HepG2 (cell line): ENCODE measurements around the gene GALNT17. TPM values are rescaled to one million over a fixed set of nuclear protein-coding genes. Genes with fewer than 3 reads are reported as not detected.

ENCODE experiments used
- ATAC-seq: fragments of 200-7000 bp; cut with Tn5 transposase; 3 replicates; pipeline ENCODE4 v1.9.1; 2020; ENCODE audit warnings: mild to moderate bottlenecking, moderate library complexity
- BruUV-seq: library from RNA; stranded (reverse); fragments of 400-500 nt; replicated peaks from 2 replicates; lab custom pipeline; 2021; lab: Mats Ljungman, UMichigan
- CTCF ChIA-PET: fragments of 300-600 bp; formaldehyde crosslinking; extraction: SDS; loops from one replicate; lab custom pipeline; 2021; ENCODE audit warnings: low total read pairs, inconsistent platforms, low intra/inter-chr PET ratio; lab: Yijun Ruan, JAX
- POLR2A ChIA-PET: fragments of 350-600 bp; sonication (Branson Sonifier 250); formaldehyde crosslinking; loops from one replicate; lab custom pipeline; 2020; ENCODE audit warnings: antibody characterized with exemption, inconsistent platforms; lab: Yijun Ruan, JAX
- DNase-seq: peaks from one replicate; pipeline ENCODE4 v3.0.0-alpha.2; 2015; ENCODE audit warnings: low spot score
- FAIRE-seq: peaks from 3 replicates; lab custom pipeline; 2011; peaks lifted over from hg19 to GRCh38; lab: Jason Lieb, UNC
- H2AFZ ChIP-seq: one replicate; pipeline ENCODE4 v1.6.1; 2011; ENCODE audit warnings: low read length, inconsistent platforms
- H3K27ac ChIP-seq: fragments of 300-600 bp; 3 replicates; pipeline ENCODE4 v1.8.0; 2011; ENCODE audit warnings: mixed run types, mild to moderate bottlenecking, mixed read lengths, low read length, inconsistent platforms; ENCODE audit not compliant: insufficient read depth; ENCODE audit errors: extremely low read length
- H3K27me3 ChIP-seq, 2 experiments: fragments of 200-600 bp in 1 of 2; 2 replicates in 1 of 2; 3 replicates in 1 of 2; pipeline versions ENCODE4 v1.6.0 to v1.8.0; 2011; ENCODE audit warnings: low read length in 2 of 2, mild to moderate bottlenecking in 2 of 2, moderate library complexity in 2 of 2, inconsistent platforms in 1 of 2; ENCODE audit not compliant: insufficient read depth in 2 of 2, control insufficient read depth in 1 of 2
- H3K36me3 ChIP-seq, 2 experiments: fragments of 200-600 bp in 1 of 2; replicated peaks in 1 of 2; 2 replicates in 1 of 2; 3 replicates in 1 of 2; pipeline versions ENCODE4 v1.5.1 to v1.8.0; 2011; ENCODE audit warnings: low read length in 2 of 2, inconsistent platforms in 1 of 2; ENCODE audit not compliant: insufficient read depth in 2 of 2, control insufficient read depth in 1 of 2
- H3K4me1 ChIP-seq: 2 replicates; pipeline ENCODE4 v1.5.1; 2012; ENCODE audit warnings: low read length, inconsistent platforms; ENCODE audit not compliant: insufficient read depth
- H3K4me2 ChIP-seq: 2 replicates; pipeline ENCODE4 v1.6.0; 2011; ENCODE audit warnings: low read depth, low read length, inconsistent platforms
- H3K4me3 ChIP-seq, 3 experiments: fragments of 200-600 bp in 1 of 3; sonication (generic), shearing (Covaris generic) in 1 of 3; replicated peaks in 1 of 3; 2 replicates each; pipeline ENCODE4 v1.5.1; 2011 to 2016; ENCODE audit warnings: low read length in 3 of 3, inconsistent platforms in 2 of 3, low read depth in 2 of 3, mild to moderate bottlenecking in 2 of 3, control low read depth in 1 of 3, mixed read lengths in 1 of 3; ENCODE audit not compliant: insufficient read depth in 1 of 3
- H3K79me2 ChIP-seq: one replicate; pipeline ENCODE4 v1.6.1; 2011; ENCODE audit warnings: low read length, inconsistent platforms; ENCODE audit not compliant: insufficient read depth
- H3K9ac ChIP-seq: 2 replicates; pipeline ENCODE4 v1.6.0; 2011; ENCODE audit warnings: mild to moderate bottlenecking, low read depth, low read length, inconsistent platforms; ENCODE audit not compliant: insufficient read depth
- H3K9me3 ChIP-seq: 2 replicates; pipeline ENCODE4 v1.5.1; 2012; ENCODE audit warnings: mild to moderate bottlenecking, low read length
- H4K20me1 ChIP-seq: 2 replicates; pipeline ENCODE4 v1.6.0; 2011; ENCODE audit warnings: inconsistent platforms, mild to moderate bottlenecking, low read length, moderate library complexity; ENCODE audit not compliant: insufficient read depth
- JUN ChIP-seq: sonication (generic); formaldehyde crosslinking; IDR thresholded peaks from 2 replicates; pipeline ENCODE4 v1.4.0; 2020; ENCODE audit warnings: mild to moderate bottlenecking, missing genetic modification reagents
- SMARCE1 ChIP-seq: fragments of 450-650 bp; IDR thresholded peaks from 2 replicates; pipeline ENCODE4 v1.6.1; 2017; ENCODE audit warnings: borderline replicate concordance
- ZNF746 ChIP-seq: sonication (generic); formaldehyde crosslinking; IDR thresholded peaks from 2 replicates; pipeline ENCODE4 v1.8.0; 2022; ENCODE audit warnings: mild to moderate bottlenecking, missing genetic modification reagents
- ZNF841 ChIP-seq: sonication (generic); formaldehyde crosslinking; IDR thresholded peaks from 2 replicates; pipeline ENCODE4 v1.8.1; 2023; ENCODE audit warnings: missing genetic modification reagents, borderline replicate concordance
- ZSCAN20 ChIP-seq: sonication (generic); formaldehyde crosslinking; IDR thresholded peaks from 2 replicates; pipeline ENCODE4 v1.4.0; 2020; ENCODE audit warnings: missing genetic modification reagents, mild to moderate bottlenecking, borderline replicate concordance
- WGBS: methylation state at CpG from one replicate; pipeline ENCODE4 v1.1.6; 2017; ENCODE audit warnings: low lambda C conversion rate; 5-methylcytosine and 5-hydroxymethylcytosine counted together
- in situ Hi-C: cut with HindIII; loops from 2 replicates; pipeline ENCODE4 v1.10.0; 2017; ENCODE audit warnings: low pct_unique_long_range_greater_than_20kb; ENCODE audit not compliant: extremely low pct_ligation_motif_present
- intact Hi-C: fragments of 100-400 bp; cut with micrococcal nuclease; formaldehyde crosslinking; loops from one replicate; pipeline ENCODE4 v1.10.0; 2022; ENCODE audit not compliant: unreplicated experiment
- polyA plus RNA-seq, 8 experiments: library from polyadenylated mRNA; depleted of rRNA in 3 of 8; stranded (reverse) in 7 of 8; unstranded in 1 of 8; fragments of >200 nt; fragmentation: Illumina TruSeq in 4 of 8; extraction: Trizol in 4 of 8; gene quantifications; 2 replicates each; pipeline versions ENCODE4 v1.2.1 to v1.2.3, GENCODE V29; 2011 to 2016; ENCODE audit warnings: low read depth in 4 of 8, missing spikeins in 1 of 8, mixed read lengths in 1 of 8; ENCODE audit not compliant: insufficient read depth in 1 of 8
- total RNA-seq, 5 experiments: library from RNA; depleted of rRNA; stranded (reverse); fragments of >200 nt; fragmentation: Illumina TruSeq; extraction: Trizol; gene quantifications; 2 replicates each; pipeline ENCODE4 v1.2.3, GENCODE V29; 2016; ENCODE audit warnings: low read depth in 1 of 5
- TF ChIP-seq, protein P1 (sequence below): sonication (generic); formaldehyde crosslinking; conservative IDR thresholded peaks from 2 replicates; pipeline ENCODE4 v1.8.1; 2023; ENCODE audit warnings: missing genetic modification reagents
- TF ChIP-seq, protein P2 (sequence below): sonication (generic); formaldehyde crosslinking; IDR thresholded peaks from 2 replicates; pipeline ENCODE4 v1.8.0; 2022; ENCODE audit warnings: mild to moderate bottlenecking, missing genetic modification reagents, borderline replicate concordance

Gene GALNT17
- total and polyA plus RNA-seq, 2 of the 13 experiments (the other 11 are each of a cell fraction or from before 2014, with no cell fraction given), result not detected

DNA sequence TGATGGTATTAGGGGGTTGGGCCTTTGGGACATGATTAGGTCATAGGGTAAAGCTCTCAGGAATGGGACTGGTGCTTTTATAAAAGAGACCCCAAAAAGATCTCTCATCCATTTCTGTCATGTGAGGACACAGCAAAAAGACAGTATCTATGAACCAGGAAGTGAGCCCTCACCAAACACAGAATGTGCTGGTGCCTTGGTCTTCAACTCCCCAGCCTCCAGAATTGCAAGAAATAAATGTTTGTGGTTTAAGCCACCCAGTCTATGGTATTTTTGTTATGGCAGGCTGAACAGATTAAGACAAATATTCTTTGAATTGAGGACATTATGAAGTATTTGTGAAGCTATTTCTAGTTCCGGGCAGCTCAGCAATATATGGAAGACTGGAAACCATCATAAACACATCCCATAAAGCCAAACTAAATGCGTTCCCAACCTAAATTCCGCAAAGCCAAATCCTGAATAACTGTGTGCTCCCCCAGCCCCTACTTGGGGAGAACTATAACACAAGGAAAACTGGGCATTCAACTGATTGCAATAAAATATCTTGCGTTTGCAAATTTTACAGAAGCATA, 153.7 kb downstream of the GALNT17 start:
- no TSS peak for BruUV-seq
- Histone ChIP-seq H3K4me3 (no peak overlapping the region), H3K27ac (no peak overlapping the region), H4K20me1 (no peaks in the 10 kb centered on the region), H3K36me3 (no peaks in the 10 kb centered on the region), H3K9me3 (no peaks in the 10 kb centered on the region), H3K9ac (no peak overlapping the region), H3K4me1 (no peaks in the 10 kb centered on the region), H3K79me2 (no peaks in the 10 kb centered on the region), H2AFZ (no peak overlapping the region), H3K27me3 (no peaks in the 10 kb centered on the region), H3K4me2 (no peak overlapping the region)
- DNase-seq, result no peak
- ChIA-PET CTCF (no interaction called here), POLR2A (no interaction called here)
- no peak for FAIRE-seq
- intact Hi-C loops, result no loop called here
- TF ChIP-seq ZNF841 (CRISPR knock-in tag) (no peak), JUN (CRISPR knock-in tag) (no peak), SMARCE1 (no peak)
- in situ Hi-C loops, result no loop called here
- WGBS, result 5% methylated on average over 4 of the region's 4 CpGs
- no peak for ATAC-seq

DNA sequence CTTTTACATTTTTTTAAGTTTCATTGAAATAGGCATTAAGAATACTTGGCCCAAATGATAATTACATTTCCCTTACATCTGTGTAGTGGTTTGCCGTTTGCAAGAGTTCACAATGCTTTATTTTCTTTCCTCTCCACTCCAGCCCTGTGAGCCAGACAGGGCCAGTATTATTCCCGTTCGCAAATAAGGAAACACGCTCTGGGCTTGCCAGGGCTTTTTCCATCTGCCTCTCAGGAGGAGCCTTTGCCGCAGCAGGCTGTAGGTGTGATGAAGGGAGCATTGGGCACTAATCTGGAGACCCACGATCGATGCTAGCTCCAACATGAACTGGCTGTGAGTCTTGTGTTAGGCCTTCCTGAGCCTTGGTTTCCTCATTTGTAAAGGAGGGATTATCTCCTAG, 154.4 kb downstream of the GALNT17 start:
- H3K79me2 ChIP-seq, result no peaks in the 10 kb centered on the region
- ChIA-PET POLR2A (no interaction called here), CTCF (no interaction called here)
- H2AFZ ChIP-seq, result no peak overlapping the region
- in situ Hi-C loops (no loop called here), intact Hi-C loops (no loop called here)
- H4K20me1 ChIP-seq, result no peaks in the 10 kb centered on the region
- H3K4me1 ChIP-seq, result no peaks in the 10 kb centered on the region
- ATAC-seq (no peak), FAIRE-seq (no peak), DNase-seq (no peak)
- BruUV-seq, result no TSS peak
- no peaks in the 10 kb centered on the region for H3K36me3 ChIP-seq
- no peak overlapping the region for H3K27ac ChIP-seq
- TF ChIP-seq, protein P1, sequence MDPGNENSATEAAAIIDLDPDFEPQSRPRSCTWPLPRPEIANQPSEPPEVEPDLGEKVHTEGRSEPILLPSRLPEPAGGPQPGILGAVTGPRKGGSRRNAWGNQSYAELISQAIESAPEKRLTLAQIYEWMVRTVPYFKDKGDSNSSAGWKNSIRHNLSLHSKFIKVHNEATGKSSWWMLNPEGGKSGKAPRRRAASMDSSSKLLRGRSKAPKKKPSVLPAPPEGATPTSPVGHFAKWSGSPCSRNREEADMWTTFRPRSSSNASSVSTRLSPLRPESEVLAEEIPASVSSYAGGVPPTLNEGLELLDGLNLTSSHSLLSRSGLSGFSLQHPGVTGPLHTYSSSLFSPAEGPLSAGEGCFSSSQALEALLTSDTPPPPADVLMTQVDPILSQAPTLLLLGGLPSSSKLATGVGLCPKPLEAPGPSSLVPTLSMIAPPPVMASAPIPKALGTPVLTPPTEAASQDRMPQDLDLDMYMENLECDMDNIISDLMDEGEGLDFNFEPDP, result no peak
- TF ChIP-seq ZNF746 (CRISPR knock-in tag) (no peak), ZSCAN20 (CRISPR knock-in tag) (no peak)
- TF ChIP-seq, protein P2, sequence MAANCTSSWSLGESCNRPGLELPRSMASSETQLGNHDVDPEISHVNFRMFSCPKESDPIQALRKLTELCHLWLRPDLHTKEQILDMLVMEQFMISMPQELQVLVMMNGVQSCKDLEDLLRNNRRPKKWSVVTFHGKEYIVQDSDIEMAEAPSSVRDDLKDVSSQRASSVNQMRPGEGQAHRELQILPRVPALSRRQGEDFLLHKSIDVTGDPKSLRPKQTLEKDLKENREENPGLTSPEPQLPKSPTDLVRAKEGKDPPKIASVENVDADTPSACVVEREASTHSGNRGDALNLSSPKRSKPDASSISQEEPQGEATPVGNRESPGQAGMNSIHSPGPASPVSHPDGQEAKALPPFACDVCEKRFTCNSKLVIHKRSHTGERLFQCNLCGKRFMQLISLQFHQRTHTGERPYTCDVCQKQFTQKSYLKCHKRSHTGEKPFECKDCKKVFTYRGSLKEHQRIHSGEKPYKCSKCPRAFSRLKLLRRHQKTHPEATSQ (CRISPR knock-in tag), result no peak
- no peak overlapping the region for H3K9ac ChIP-seq
- H3K27me3 ChIP-seq, result no peaks in the 10 kb centered on the region
- 9% methylated on average over 7 of the region's 7 CpGs for WGBS
- H3K9me3 ChIP-seq, result no peaks in the 10 kb centered on the region
- H3K4me2 ChIP-seq, result no peak overlapping the region
- no peak overlapping the region for H3K4me3 ChIP-seq
